Measurements from ENCODE around the gene LGALS3.

DNA sequence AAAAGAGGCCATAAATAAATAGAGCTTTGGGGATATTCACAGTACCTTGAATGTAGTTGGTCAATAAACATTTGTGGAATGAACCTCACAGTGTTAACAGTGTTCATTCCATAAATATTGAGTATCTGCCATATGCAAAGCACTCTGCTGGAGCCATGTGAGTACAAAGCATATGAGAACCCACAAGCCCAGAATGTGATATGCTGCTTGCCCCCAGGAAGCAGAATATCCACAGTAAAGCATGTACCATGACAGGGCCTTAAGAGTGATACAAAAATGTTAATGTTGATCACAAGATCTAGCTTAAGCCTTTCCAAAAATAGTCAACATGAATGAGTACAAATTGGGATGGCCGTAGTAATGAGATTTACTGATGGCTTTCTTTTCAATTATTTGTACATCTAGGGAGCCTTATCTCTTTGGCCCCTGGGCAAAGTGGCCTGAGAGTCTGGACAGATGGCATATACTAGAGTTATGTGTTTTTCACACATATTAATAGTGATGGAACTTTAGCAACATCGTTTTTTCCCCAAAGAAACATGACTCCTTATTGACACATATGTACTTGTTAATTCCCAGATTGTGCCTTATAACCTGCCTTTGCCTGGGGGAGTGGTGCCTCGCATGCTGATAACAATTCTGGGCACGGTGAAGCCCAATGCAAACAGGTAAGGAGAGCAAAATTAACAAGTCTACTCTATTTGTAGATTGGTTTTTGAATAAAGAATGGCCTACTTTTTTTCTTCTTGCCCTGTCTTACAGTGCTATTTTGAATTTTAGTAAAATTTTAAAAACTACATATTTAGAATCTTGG lies 10.9 kb downstream of the LGALS3 start:
- TF ChIP-seq EZH2 (IDR thresholded peaks at IDR 0.05; ENCODE audit: low read depth) = no peak
- TF ChIP-seq, protein P1, sequence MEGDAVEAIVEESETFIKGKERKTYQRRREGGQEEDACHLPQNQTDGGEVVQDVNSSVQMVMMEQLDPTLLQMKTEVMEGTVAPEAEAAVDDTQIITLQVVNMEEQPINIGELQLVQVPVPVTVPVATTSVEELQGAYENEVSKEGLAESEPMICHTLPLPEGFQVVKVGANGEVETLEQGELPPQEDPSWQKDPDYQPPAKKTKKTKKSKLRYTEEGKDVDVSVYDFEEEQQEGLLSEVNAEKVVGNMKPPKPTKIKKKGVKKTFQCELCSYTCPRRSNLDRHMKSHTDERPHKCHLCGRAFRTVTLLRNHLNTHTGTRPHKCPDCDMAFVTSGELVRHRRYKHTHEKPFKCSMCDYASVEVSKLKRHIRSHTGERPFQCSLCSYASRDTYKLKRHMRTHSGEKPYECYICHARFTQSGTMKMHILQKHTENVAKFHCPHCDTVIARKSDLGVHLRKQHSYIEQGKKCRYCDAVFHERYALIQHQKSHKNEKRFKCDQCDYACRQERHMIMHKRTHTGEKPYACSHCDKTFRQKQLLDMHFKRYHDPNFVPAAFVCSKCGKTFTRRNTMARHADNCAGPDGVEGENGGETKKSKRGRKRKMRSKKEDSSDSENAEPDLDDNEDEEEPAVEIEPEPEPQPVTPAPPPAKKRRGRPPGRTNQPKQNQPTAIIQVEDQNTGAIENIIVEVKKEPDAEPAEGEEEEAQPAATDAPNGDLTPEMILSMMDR (conservative IDR thresholded peaks at IDR 0.05) = no peak
